ENCODE measurements around the gene ATP5F1C.
A peak's percentile ranks its signal among the peaks of the same experiment; 100 is the strongest.

Gene ATP5F1C

GRCh38 chr10:7836571-7836970, 48.6 kb downstream of the ATP5F1C start:
- Histone ChIP-seq H3K27ac (no peak overlapping the region), H3K4me3 (no peak overlapping the region)
- no peak for TF ChIP-seq CTCF (IDR thresholded peaks at IDR 0.05)
- no peak for DNase-seq (ENCODE audit: low spot score)

GRCh38 chr10:7846591-7846990, 58.6 kb downstream of the ATP5F1C start:
- Histone ChIP-seq H3K4me3 (no peak overlapping the region), H3K27ac (no peak overlapping the region)
- DNase-seq (ENCODE audit: low spot score) = no peak
- TF ChIP-seq CTCF (IDR thresholded peaks at IDR 0.05) = no peak

- no peak overlapping the region for H3K4me3 ChIP-seq
- no peak for DNase-seq (ENCODE audit: low spot score)
- H3K27ac ChIP-seq = no peak overlapping the region
- TF ChIP-seq CTCF (IDR thresholded peaks at IDR 0.05) = no peak
These were observed 65.4 kb downstream of the ATP5F1C start for GRCh38 chr10:7853226-7853842.

GRCh38 chr10:7853890-7854289, 65.9 kb downstream of the ATP5F1C start:
- Histone ChIP-seq H3K27ac (no peak overlapping the region), H3K4me3 (no peak overlapping the region)
- DNase-seq (ENCODE audit: low spot score) = no peak
- TF ChIP-seq CTCF (IDR thresholded peaks at IDR 0.05) = no peak

- no peak overlapping the region for H3K27ac ChIP-seq
- DNase-seq (ENCODE audit: low spot score) = no peak
- no peak for TF ChIP-seq CTCF (IDR thresholded peaks at IDR 0.05)
- H3K4me3 ChIP-seq = no peak overlapping the region
These were observed 67.2 kb downstream of the ATP5F1C start for GRCh38 chr10:7855205-7855604.

- no peak overlapping the region for H3K27ac ChIP-seq
- no peak for TF ChIP-seq CTCF (IDR thresholded peaks at IDR 0.05)
These were observed 68.7 kb downstream of the ATP5F1C start for GRCh38 chr10:7856678-7857077.

GRCh38 chr10:7857262-7857661, 69.3 kb downstream of the ATP5F1C start:
- DNase-seq (ENCODE audit: low spot score) = no peak

More at GRCh38 chr10:7856678-7857077, 68.7 kb downstream of the ATP5F1C start:
- H3K4me3 ChIP-seq = peak overlapping the region; percentile 28
- DNase-seq (ENCODE audit: low spot score) = no peak

More at GRCh38 chr10:7857262-7857661, 69.3 kb downstream of the ATP5F1C start:
- H3K4me3 ChIP-seq = peak overlapping the region; percentile 28
- no peak for TF ChIP-seq CTCF (IDR thresholded peaks at IDR 0.05)
- no peak overlapping the region for H3K27ac ChIP-seq

Data from coronary artery (tissue), 2 donors.